GM18502 (cell line): ENCODE results near the gene ZSCAN29.

ENCODE experiments used
- ATAC-seq: cut with Tn5 transposase; IDR thresholded peaks from one replicate; pipeline ENCODE4 v1.9.1; 2021; ENCODE audit warnings: mild to moderate bottlenecking; ENCODE audit not compliant: unreplicated experiment, poor library complexity

The ZSCAN29 gene

DNA sequence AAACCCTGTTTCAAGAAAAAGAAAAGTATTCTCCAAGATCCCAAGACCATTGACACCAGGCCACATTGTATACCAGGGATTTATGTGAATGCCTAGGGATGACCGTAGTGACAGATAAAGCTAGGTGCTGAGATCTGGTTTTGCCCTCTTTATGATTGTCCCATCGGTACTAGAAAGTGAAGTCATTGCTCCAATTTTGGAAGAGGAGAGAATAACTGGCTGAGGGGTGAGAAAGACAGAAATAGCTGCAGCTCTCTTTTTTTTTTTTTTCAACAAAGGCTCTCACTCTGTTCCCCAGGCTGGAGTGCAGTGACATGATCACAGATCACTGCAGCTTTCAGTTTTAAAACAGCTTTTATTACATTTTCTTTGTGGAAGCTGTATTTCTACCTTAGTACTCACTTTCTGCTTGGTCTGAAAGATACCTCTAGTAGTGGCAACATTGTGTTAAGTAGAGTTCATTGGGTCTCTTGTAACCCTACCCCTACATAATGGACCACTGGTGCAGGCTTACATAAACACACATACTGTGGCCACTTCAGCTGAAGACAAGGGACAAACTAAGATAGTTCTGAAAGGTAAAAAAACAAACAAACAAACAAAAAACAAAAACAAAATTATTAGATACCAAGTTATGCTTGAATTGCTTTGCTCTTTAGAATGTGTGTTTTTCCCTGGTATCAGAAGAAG, 18.0 kb downstream of the ZSCAN29 start:
- no peak for ATAC-seq

DNA sequence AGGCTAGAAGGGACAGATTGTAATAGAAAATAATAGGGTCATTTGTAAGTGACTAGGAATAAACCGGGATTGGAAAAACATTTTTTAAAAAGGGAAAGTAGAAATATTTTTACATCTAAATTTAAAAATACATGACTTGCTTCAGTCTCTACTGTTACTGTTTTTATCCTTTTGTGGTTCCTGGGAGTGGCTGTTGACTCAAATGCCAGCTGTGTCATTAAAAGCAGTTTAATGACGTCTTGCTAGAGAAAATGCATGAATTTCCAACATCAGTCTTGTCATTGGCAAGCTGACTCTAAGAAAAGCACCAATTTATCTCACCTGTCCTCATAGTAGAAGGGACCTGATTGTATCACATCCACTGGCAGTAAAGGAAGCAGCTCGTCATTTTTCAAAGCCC, 23.7 kb downstream of the ZSCAN29 start:
- no peak for ATAC-seq

DNA sequence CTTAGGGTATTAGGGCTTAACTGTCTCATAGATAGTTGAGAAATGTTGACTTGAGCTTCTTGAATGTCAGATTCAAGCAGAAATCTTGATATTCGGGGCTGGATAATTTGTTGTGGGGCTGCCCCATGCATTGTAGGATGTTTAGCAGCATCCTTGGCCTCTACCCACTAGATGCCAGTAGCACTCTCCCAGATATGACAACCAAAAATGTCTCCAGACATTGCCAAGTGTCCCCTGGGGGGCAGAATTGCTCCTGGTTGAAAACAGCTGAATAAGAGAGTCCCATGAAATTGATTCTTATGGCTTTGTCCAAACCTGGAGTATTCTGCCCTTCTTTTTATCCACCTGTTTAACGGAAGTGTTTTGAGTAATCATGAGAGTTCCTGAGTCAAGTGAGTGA, 24.5 kb downstream of the ZSCAN29 start:
- no peak for ATAC-seq

DNA sequence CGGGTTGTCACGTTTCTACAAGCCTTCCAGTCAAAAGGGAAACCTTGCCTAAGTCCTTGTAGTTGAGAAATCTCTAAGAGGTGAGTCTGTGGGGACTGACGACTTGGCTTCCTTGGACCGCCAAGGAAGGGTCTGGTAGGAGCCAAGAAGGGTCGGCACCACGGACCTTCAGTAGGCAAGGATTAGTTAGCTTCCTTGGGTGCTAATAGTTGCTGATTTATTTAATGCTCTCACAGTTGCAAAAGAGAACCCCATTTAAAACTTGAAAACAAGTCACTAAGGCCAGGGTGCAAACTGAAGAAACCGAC, 40.1 kb downstream of the ZSCAN29 start:
- peak; percentile 34 for ATAC-seq

DNA sequence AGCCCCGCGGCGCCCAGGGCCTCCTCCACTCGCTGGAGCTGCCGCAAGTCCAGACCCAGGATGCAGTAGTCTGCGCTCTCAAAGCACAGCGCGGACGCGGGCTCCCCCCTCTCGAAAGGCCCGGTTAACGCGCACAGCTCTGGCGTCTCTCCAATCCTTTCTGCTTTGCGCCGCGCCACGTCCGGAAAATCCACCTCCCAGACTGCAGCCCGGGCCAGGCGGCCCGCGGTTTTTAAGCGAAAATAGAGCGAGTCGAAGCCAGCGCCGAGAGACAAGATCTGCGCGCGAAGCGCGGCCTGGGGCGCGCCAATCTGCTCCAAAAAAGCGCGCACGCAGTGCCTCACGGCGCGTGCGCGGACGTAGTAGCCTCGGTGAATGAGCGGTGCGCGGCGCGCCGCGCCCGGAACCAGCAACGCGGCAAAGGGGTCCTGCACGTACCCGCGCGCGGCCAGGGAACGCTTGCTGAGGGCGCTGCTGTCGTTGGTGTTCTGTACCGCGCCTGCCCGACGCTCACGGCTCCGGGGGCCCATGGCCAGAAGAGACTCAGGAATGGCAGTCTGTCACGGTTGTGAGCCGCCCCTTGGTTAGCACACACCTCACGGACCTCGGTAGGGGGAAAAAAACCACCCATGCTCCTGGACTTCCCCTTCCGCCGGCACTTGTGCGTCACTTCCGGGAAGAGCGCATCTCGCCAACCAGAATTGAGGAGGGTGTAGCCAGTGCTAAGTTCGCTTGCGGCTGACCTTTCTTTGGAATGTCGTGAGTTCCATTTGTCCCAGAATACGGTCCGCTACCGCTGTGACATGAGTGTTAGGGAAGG, 40.7 kb downstream of the ZSCAN29 start, which contains the start of gene LCMT2:
Gene LCMT2 (minus strand): TSS at position 614 of the 820 bp plus-strand sequence. CDS start 84 bp downstream, at position 530.
- ATAC-seq: peak; percentile 89

DNA sequence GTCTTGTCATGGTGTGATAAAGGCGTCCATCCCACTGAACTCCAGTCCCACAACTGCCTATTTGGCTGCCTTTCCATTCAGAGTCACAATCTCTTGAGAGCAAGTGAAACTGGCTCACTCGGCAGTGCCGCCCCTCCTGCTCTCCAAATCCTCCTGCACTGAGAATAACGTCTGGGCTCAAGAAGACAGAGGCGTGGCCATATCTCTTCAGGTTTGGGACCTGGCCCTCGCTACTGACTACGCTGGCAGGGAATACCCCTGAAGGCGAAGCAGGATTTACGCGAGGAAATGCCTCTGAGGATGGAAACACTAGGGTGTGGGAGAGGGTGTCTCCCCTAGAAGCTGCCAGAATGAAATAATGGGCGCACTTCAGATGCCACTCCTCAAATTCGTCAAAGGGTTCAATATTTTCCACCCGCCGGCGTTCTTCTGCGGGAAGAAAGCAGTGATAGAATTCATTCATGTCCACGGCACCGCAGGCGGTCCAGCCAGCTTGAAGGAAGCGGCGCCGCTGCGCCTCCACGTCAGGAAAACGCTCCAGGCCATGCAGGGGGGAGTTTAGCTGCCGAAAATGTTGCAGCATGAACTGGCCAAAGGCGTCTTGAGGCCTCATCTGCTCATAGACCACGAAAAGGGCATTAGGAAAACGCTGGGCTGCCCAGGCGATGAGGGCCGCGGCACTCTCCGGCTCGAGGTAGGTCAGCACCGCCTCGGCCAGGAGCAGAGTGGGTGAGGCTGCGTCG, 41.5 kb downstream of the ZSCAN29 start:
- no peak for ATAC-seq

DNA sequence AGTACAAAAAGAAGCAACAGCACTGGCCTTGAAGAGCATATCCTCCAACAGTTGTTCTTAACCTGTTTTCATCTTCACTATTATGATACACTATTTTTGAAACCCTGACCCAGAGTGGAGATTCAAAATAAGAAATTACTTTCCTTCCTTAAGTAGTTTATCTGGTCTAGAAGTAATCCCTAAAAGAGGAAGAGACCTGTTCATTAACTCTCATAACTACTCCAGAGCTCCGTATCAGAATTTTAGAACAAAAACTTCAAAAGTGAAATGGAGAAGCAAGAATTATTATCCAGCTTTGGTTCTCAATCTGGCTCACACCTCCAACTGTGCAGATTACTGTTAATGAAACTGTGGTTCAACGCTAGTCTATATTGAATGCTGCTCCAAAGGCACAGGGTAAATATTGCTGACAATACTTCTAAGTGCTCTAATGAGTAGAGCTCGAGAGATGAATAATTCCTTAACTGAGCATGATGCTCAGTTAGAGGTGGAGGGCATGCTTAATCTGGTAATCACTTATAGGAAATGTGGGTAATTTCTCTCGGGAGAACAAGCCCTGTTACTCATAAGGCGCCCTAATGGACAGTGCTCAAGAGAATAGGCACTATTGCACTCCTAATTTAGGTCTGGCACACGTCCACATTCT, 45.7 kb downstream of the ZSCAN29 start:
- no peak for ATAC-seq

DNA sequence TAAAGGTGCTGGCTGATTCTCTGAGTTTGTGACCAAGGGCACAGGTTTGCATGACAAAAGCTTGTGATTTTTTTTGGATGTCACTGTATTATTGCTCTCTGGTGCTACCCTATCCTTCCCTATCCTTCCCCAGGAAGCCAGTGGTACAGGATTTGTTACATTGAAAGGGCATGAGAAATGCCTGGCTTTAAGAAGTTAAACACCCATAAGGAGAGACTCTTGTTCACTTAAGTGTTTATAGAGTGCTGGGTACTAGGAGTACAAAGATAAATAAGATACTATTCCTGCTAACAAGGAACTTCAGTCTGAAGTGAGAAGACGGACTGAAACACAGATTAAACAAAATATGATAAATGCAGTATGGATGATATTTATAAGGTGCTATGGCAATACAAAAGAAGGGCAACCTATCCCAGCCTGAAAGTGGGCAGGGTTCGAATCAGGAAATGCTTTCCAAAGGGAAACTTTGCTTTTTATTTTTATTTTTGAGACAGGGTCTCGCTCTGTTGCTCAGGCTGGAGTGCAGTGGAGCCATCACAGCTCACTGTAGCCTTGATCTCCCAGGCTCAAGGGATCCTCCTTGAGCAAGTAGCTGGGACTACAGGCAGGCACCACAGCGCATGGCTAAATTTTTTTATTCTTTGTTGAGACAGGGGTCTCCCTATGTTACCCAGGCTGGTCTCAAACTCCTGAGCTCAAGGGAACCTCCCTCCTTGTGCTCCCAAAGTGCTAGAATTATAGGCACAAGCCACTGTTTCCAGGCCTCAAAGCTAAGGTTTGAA, 51.7 kb downstream of the ZSCAN29 start:
- no peak for ATAC-seq

DNA sequence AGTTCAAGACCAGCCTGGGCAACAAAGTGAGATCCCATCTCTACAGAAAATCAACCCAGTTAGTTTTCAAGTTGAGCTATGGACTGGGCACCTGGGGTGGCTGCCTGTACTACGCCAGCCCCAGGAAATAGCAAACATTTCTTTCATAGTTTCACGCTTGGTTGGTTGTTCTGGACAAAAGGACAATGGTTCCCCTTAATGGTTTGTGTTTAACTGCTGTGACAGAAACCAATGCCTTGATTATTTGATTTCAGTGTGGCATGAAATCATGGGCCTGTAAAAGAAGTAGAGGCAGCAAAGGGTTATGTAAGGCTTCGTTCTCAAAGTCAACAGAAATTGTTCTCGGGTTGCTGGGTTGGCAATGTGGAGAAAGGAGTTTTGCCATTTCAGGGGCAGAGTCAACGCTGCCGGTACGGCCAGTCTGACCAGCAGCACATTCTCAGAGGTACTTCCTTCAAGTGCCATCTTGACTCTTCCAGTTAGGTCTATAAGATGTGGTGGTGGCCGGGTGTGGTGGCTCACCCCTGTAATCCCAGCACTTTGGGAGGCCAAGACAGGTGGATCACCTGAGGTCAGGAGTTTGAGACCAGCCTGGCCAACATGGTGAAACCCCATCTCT, 53.2 kb downstream of the ZSCAN29 start:
- no peak for ATAC-seq

DNA sequence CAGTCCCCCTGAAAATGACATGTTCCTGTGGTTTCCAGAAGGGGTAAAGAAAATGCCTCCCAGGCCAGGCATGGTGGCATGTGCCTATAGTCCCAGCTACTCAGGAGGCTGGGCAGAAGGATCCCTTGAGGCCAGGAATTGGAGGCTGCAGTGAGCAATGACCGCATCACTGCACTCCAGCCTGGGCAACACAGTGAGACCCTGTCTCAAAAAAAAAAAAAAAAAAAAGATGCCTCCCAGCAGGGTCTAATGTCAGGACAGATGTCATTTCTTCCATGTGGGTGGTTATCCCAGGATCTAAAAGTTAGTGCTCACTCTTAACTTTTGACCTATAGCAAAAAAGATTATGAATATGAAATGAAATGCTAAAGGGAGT, 53.9 kb downstream of the ZSCAN29 start:
- no peak for ATAC-seq

DNA sequence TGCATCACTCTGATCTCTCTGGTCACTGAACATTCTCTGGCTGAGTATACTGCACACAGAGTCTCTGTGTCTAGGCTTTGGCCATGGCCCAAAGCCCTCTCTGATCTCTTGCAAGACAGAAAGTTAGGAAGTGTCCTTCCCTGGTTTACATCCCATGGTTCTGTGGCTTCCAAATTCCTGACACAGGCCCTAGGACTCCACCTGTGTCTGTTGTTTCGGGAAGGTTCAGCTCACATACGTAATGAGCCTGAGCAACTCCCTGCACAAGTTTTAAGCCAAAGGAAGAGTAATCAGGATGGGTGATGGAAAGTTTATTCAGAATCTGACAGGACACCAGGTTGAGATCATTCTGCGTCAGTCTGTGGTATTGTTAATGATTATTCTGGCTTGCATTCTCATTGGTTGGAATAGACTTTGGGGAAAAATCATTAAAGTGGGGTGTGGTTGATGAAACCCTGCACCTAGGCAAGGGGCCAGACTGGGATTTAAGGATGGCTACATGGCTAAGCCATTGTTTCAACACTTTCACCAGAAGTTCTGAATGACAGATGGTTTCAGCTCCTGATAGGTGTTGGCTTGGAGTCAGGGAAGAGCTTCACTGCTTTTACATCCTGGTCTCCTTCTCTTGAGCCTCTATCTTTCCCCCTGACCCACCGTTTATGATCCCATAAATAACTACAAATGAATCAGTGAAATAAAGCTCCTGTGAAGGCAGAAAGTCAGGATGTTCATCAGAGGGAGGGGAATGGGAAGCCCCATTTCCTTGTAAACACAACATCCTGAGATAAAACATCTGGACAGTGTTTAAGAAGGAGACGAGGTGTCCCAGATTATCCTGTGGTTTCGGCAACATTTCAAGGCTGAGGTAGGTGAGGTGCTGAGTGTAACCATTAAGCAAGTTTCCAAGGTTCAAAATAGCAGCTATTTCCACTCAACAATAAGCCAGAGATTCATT, 54.5 kb downstream of the ZSCAN29 start:
- no peak for ATAC-seq

DNA sequence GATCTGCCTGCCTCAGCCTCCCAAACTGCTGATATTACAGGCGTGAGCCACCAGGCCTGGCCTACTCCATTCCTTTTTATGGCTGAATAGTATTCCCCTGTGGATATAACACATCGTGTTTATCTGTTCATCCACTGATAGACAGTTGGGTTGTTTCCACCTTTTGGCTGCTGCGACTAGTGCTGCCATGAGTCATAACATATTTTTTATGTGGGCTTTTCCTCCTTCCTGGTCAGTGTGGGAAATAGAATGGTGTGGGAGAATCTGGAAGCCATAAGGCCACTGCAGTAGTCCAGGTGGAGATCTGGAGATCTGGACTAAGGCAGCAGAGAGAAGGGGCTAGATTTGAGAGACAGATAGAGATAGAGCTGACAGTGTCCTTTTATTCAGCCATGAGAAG, 56.7 kb downstream of the ZSCAN29 start:
- no peak for ATAC-seq

DNA sequence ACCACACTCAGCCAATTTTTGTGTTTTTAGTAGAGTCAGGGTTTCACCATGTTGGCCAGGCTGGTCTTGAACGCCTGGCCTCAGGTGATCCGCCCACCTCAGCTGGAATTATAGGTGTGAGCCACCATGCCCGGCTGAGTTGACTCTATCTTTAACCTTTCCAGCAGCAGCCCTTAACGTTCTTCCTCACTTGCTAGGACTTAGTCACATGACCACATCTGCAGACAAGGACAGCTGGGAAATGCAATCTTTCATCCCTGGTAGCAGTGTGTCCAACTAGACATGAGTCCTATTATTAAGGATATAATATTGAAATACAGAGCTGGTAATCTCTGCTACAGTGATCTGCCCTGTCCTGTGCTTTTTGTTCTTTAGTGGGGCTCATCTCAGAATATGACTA, 58.5 kb downstream of the ZSCAN29 start:
- no peak for ATAC-seq
